K562 (cell line): ENCODE data around the gene SURF6. TPM values are rescaled to one million over a fixed set of nuclear protein-coding genes. Genes with fewer than 3 reads are reported as not detected.

Experiments used
- ATF3 ChIP-seq, 2 experiments: fragments of 450-650 bp in 1 of 2; sonication (generic) in 1 of 2; formaldehyde crosslinking in 1 of 2; IDR thresholded peaks in 1 of 2; conservative IDR thresholded peaks in 1 of 2; 2 replicates each; pipeline versions ENCODE4 v1.6.1 to v1.8.1; 2016 to 2023; ENCODE audit warnings: mild to moderate bottlenecking in 2 of 2, moderate library complexity in 2 of 2, inconsistent platforms in 1 of 2, missing genetic modification reagents in 1 of 2
- CEBPB ChIP-seq: fragments of 450-650 bp; IDR thresholded peaks from 2 replicates; pipeline ENCODE4 v1.6.1; 2016; ENCODE audit warnings: missing genetic modification characterization, missing compliant biosample characterization
- CHD4 ChIP-seq: fragments of 200-600 bp; sonication (generic); IDR thresholded peaks from 3 replicates; pipeline ENCODE4 v1.6.1; 2012; ENCODE audit warnings: low read depth, mild to moderate bottlenecking, mixed read lengths, low read length, inconsistent platforms; ENCODE audit not compliant: insufficient read depth, insufficient replicate concordance, poor library complexity, severe bottlenecking
- DPF2 ChIP-seq: fragments of 450-650 bp; IDR thresholded peaks from 2 replicates; pipeline ENCODE4 v1.6.1; 2016
- ILF3 ChIP-seq: fragments of 450-650 bp; IDR thresholded peaks from 2 replicates; pipeline ENCODE4 v1.6.1; 2018; ENCODE audit warnings: antibody characterized with exemption, mild to moderate bottlenecking, moderate library complexity, borderline replicate concordance
- KDM2B ChIP-seq: fragments of 250-450 bp; sonication (Bioruptor Pico); IDR thresholded peaks from 2 replicates; pipeline ENCODE4 v1.8.0; 2021; ENCODE audit warnings: mild to moderate bottlenecking, moderate library complexity
- MITF ChIP-seq: IDR thresholded peaks from 2 replicates; pipeline ENCODE4 v1.6.1; 2014; ENCODE audit warnings: antibody characterized with exemption
- MTA3 ChIP-seq: fragments of 450-650 bp; formaldehyde crosslinking; IDR thresholded peaks from 2 replicates; pipeline ENCODE4 v1.6.1; 2017; ENCODE audit warnings: mild to moderate bottlenecking, borderline replicate concordance
- NRF1 ChIP-seq, 2 experiments: fragments of 450-650 bp; IDR thresholded peaks in 1 of 2; conservative IDR thresholded peaks in 1 of 2; 2 replicates each; pipeline ENCODE4 v1.6.1; 2014; ENCODE audit warnings: mild to moderate bottlenecking in 2 of 2
- POLR3A ChIP-seq: IDR thresholded peaks from 2 replicates; pipeline ENCODE4 v1.6.1; 2011; ENCODE audit warnings: borderline replicate concordance, mild to moderate bottlenecking, moderate library complexity; ENCODE audit not compliant: insufficient read length, insufficient read depth; ENCODE audit errors: extremely low read depth
- RBM17 ChIP-seq: fragments of 200-400 bp; formaldehyde crosslinking; IDR thresholded peaks from 2 replicates; pipeline ENCODE4 v1.6.1; 2017; ENCODE audit warnings: low read depth, mild to moderate bottlenecking, low read length, borderline replicate concordance
- RCOR1 ChIP-seq, 2 experiments: IDR thresholded peaks; 2 replicates each; pipeline ENCODE4 v1.6.1; 2012; ENCODE audit warnings: low read depth in 2 of 2, low read length in 2 of 2, borderline replicate concordance in 1 of 2, improper control_type of control experiment in 1 of 2
- YBX1 ChIP-seq: fragments of 450-650 bp; IDR thresholded peaks from 2 replicates; pipeline ENCODE4 v1.7.1; 2016; ENCODE audit warnings: mild to moderate bottlenecking
- ZBTB7A ChIP-seq: IDR thresholded peaks from 2 replicates; pipeline ENCODE4 v1.6.1; 2011; ENCODE audit warnings: low read depth, mild to moderate bottlenecking, low read length, moderate library complexity, borderline replicate concordance; ENCODE audit not compliant: control insufficient read depth
- ZBTB8A ChIP-seq: fragments of 450-650 bp; IDR thresholded peaks from 2 replicates; pipeline ENCODE4 v1.6.1; 2018; ENCODE audit warnings: mild to moderate bottlenecking, moderate library complexity; ENCODE audit not compliant: partially characterized antibody
- ZNF41 ChIP-seq: fragments of 250-450 bp; sonication (Bioruptor Pico); conservative IDR thresholded peaks from 2 replicates; pipeline ENCODE4 v1.4.0; 2020; ENCODE audit warnings: mild to moderate bottlenecking
- ZNF449 ChIP-seq: fragments of 250-450 bp; sonication (Bioruptor Pico); IDR thresholded peaks from 2 replicates; pipeline ENCODE4 v1.8.0; 2022; ENCODE audit warnings: moderate library complexity, mild to moderate bottlenecking, inconsistent platforms
- ZNF609 ChIP-seq: sonication (generic); formaldehyde crosslinking; IDR thresholded peaks from 2 replicates; pipeline ENCODE4 v1.8.1; 2023; ENCODE audit warnings: missing genetic modification reagents, mild to moderate bottlenecking, borderline replicate concordance
- ZNF707 ChIP-seq: fragments of 250-450 bp; sonication (Bioruptor Pico); conservative IDR thresholded peaks from 2 replicates; pipeline ENCODE4 v1.8.0; 2022; ENCODE audit warnings: inconsistent platforms, mild to moderate bottlenecking, moderate library complexity
- polyA plus RNA-seq, 8 experiments: library from polyadenylated mRNA; depleted of rRNA in 4 of 8; stranded (reverse) in 5 of 8; unstranded in 3 of 8; fragments of >200 nt; fragmentation: Nextera tagmentation in 2 of 8; fragmentation: Illumina TruSeq in 1 of 8; extraction: Ambion mirVana in 2 of 8; extraction: Trizol in 1 of 8; gene quantifications; 2 replicates each; pipeline versions ENCODE4 v1.2.1 to v1.2.3, GENCODE V29; 2011 to 2014; ENCODE audit warnings: inconsistent platforms in 1 of 8, missing spikeins in 1 of 8
- total RNA-seq, 7 experiments: library from RNA; depleted of rRNA in 6 of 7; stranded (reverse); fragments of >200 nt in 6 of 7; fragmentation: Illumina TruSeq in 2 of 7; extraction: Trizol in 2 of 7; gene quantifications; 2 replicates each; pipeline versions ENCODE4 v1.2.1 to v1.2.3, GENCODE V29; 2011 to 2021; ENCODE audit warnings: low replicate concordance in 1 of 7

SURF6 gene
- total and polyA plus RNA-seq, 9 of the 15 experiments (the other 6 are each of a cell fraction or from before 2014, with no cell fraction given), result 1.4 to 68.3 (median 14.7) TPM

- TF ChIP-seq ATF3 (IDR thresholded peaks at IDR 0.05) (no peak), ATF3 (CRISPR knock-in tag; conservative IDR thresholded peaks at IDR 0.05) (no peak), MTA3 (no peak), ZNF609 (CRISPR knock-in tag) (no peak), ZBTB8A (no peak), CEBPB (tag) (no peak), RBM17 (no peak), ZNF707 (CRISPR knock-in tag) (no peak), MITF (no peak), DPF2 (no peak), POLR3A (no peak), ZNF41 (no peak), RCOR1 (IDR thresholded peaks at IDR 0.05; ENCODE audit: borderline replicate concordance in 1 of 2, low read depth in 2 of 2, low read length in 2 of 2) (no peak), YBX1 (no peak), ZBTB7A (peak; percentile 51; the same call in 1 of the 2 replicates), NRF1 (conservative IDR thresholded peaks at IDR 0.05 in 1 of 2, IDR thresholded peaks at IDR 0.05 in 1 of 2) (peak in 1 of 2 experiments; percentile 11; a peak in 1 of 4 replicates), CHD4 (no peak), KDM2B (peak; percentile 43; the same call in 1 of the 2 replicates), ILF3 (no peak), ZNF449 (CRISPR knock-in tag) (no peak)
These were observed 11.6 kb upstream of the SURF6 start (continued) for GRCh38 chr9:133347515-133347984.
